Erythroblast (primary cell): ENCODE results near the gene ETS1.

Experiments used
- GATA1 ChIP-seq: IDR thresholded peaks from 2 replicates; pipeline ENCODE4 v1.6.1; 2011; ENCODE audit warnings: low read depth, mild to moderate bottlenecking, control low read depth, low read length, moderate library complexity
- POLR2A ChIP-seq: IDR thresholded peaks from 2 replicates; pipeline ENCODE4 v1.6.1; 2011; ENCODE audit warnings: mild to moderate bottlenecking, low read length

DNA sequence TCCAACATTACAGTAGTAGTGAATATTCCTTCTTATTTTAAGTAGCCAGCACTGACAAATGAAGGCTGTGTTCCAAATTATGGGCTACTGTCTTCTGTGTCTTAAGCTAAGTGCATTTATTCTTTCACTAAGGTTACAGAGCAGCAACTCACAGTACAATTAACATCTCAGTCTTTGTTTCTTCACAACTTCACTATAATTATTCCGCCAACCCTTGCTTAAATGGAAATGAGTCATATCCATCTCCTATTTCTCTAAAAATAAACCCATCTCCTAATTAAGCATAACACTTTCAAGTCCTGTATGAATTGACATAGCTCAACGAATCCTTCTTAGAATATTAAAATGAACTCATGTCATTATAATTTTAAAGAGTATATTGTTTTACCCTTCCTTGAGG, 6.7 kb downstream of the ETS1 start:
- TF ChIP-seq POLR2A (no peak), GATA1 (no peak)
